Stimulated activated CD4-positive, alpha-beta T cell treated with anti-CD3 and anti-CD28 coated beads, Interleukin-1b, Interleukin-23, amount 100 ng/mL, for 24 hours (primary cell): ENCODE measurements around the gene TEX26.

Experiments used
- DNase-seq, 4 experiments: peaks; one replicate each; pipeline ENCODE4 v3.0.0-alpha.2; 2020; ENCODE audit warnings: low read depth in 4 of 4, low spot score in 1 of 4

The TEX26 gene

GRCh38 chr13:30932481-30933353 lies at the start of gene TEX26:
TSS of gene TEX26 (plus strand) at chr13:30932656. CDS start at chr13:30932716, 60 bp downstream.
- DNase-seq = no peak

DNA sequence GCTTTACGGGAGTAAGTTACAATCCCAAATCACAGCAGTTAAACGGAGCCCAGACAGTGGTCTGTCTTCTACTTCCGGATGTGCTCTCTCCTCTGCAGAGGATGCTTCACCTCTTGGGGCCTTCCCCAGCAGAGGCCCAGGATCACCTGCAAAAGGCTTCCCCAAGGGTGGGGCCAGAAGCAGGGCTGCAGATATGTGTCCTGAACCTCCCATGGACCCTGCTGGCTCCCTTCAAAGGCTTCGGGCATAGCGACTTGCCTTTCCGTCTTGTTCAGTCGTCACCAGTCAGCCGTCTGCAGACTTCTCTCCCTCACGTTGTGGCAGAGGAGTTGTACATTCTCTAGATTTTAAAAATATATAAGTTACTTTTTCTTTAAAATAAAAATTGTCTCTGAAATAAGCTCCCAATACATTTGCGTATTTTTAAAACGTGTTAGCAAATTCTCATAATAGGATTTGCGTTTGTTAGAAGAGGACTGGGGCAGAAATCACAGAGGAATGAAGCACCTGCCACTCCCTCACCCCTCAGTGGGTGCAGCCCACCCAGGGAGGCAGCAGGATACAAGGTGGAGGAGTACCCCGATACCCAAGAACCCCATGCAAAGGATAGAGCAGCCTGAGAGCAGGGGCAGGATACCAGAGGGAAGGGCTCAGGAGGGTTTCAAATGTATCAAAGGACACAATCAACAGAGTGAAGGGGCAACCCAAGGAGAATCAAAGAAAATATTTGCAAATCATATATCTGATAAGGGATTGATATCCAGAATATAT lies 49.3 kb upstream of the TEX26 start:
- no peak for DNase-seq

- no peak for DNase-seq
These were observed 47.9 kb upstream of the TEX26 start for GRCh38 chr13:30884543-30884942.

GRCh38 chr13:30889196-30889690 lies 43.2 kb upstream of the TEX26 start:
- no peak for DNase-seq

DNA sequence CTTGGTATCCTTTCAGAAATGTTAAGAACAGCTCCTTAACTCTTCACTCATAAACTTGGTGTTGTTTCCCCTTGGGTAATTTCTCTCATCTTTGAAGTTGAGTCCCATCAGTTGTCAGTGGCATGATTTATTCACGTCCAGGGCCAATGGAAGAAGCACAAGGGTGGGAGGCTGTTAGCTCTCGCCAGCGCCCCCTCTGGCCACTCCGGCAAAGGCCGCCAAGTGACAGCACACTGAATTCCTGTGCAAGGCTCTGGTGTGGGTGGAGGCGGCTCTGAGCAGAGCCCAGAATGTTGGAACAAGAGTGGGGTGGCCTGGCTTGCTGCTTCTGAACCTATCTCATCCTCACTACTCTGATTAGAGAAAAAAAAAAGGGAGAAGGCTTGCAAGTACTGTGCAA lies 39.5 kb upstream of the TEX26 start:
- no peak for DNase-seq

DNA sequence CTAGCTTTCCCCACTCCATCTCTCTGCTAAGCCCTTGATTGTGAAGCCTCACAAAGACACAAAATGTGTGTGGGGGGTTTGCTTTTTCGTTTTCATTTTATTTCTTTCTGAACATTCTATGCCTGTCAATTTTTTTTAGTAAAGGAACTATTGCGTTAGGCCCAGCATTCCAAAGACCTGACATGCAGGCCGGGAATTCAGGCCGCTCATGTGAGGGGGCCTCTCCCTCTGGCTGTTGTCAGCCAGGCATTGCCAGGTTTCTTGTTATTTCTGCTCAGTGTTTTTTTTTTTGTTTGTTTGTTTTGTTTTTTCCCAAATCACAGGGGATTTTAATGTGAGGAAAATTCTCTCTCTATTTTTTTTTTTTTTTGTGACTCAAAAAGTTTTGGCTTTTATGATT lies 36.7 kb upstream of the TEX26 start:
- DNase-seq = no peak

DNA sequence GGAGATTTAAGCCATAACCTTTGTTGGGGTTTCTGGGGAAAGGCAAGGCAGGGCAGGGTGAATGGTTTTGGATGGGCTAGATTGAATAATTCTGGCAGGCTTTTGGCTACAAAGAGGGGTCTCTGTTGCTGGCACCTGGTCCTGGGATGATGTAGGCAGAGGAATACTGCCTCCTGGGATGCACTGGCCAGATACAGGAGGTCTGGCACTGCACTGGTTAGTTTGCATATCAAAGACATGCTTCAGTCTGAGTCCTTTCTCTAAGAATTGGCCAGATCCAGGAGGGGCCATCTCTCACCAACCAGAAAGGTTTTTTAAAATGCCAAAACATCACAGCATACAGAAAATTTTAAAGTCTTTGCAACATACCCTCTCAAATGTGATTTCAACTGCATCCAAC lies 34.4 kb upstream of the TEX26 start:
- DNase-seq = no peak

- no peak for DNase-seq
These were observed 33.7 kb upstream of the TEX26 start for GRCh38 chr13:30898678-30899241.

- no peak for DNase-seq
These were observed 32.0 kb upstream of the TEX26 start for GRCh38 chr13:30900436-30900835.

GRCh38 chr13:30900952-30901749 lies 31.3 kb upstream of the TEX26 start:
- no peak for DNase-seq

DNA sequence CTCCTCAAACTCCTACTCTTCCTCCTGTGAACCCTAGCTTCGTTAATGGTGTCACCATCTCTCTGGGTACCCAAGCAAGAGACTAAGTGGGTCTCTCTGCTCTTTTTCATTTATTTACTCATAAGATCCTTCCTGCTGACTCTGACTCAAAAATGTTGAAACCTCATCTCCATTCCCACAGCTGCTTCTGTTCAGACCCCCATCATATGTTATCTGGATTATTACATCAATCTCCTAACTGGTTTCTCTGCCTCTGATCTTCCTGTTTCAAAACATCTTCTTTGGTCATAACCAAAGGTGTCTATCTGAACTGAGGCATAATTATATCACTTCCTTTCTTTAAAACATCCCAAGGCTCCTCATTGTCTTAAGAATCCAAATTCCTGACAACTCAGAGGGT lies 28.4 kb upstream of the TEX26 start:
- no peak for DNase-seq

- no peak for DNase-seq
These were observed 26.5 kb upstream of the TEX26 start, which contains the start of gene MEDAG for GRCh38 chr13:30905932-30906383. TSS of gene MEDAG (plus strand) at chr13:30906271. CDS start at chr13:30906516, 245 bp downstream.

- no peak for DNase-seq
These were observed 25.9 kb upstream of the TEX26 start for GRCh38 chr13:30906411-30907051.

- no peak for DNase-seq
These were observed 25.2 kb upstream of the TEX26 start for GRCh38 chr13:30907121-30907861.

DNA sequence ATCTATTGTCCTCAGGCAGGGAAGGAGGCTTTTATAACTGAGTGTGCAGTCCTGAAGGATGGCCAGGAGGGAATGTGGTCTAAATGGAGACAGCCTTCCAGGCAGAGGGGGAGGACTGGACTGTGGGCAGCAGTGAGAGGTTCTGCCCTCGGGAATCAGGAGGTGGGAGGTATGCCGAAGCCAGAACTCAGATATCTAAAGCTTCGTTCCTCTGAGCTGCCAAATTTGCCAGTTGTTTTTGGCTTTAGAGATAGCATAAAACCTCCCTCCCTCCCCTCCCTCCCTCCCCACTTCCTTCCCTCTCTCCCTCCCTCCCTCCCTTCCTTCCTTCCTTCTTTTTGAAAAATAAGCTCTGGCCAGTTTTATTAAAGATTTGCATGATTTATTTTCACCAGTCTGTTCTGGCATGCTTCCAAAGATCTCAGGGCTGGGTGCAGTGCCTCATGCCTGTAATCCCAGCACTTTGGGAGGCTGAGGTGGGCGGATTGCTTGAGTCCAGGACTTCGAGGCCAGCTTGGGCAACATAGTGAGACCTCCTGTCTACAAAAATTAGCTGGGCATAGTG lies 24.0 kb upstream of the TEX26 start:
- no peak for DNase-seq

DNA sequence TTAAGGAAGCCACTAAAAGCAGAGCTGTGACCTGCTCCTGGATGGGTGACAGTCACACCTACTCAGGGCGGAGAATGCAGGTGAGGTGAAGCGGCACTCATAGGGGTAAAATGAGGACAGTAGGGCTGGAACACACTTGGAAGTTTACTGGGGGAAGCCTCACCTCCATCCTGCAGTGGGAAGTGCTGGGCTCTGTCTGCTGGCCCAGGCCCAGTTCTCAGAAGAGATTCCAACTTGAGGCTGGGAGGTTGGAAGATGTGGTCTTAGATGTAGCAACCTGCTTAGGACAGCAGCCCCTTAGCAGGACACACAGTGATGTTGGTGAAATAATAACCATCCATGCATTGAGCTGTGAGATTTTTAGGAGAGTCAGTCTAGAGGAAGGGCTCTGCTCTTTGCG lies 21.8 kb upstream of the TEX26 start:
- no peak for DNase-seq

- no peak for DNase-seq
These were observed 16.5 kb upstream of the TEX26 start for GRCh38 chr13:30915691-30916541.

DNA sequence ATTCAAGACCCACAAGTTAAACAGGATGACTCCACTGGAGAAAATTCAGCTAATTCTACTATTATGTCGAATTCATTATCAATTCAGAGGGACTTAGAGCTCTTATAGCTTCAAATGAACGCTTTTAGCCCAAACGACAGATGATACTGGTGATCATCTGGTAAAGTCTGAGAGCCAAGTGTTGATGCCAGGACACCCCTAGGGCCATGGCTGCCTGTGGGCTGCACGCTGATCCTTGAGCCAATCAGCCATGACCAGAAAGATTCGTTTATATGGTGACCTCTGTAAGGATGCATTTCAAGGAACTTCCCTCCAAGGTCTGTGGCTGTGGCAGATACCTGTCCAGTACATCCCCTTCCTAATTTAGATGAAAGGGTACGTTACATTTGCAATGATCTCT lies 15.5 kb upstream of the TEX26 start:
- DNase-seq = no peak
